ENCODE measurements around the gene PJA2. TPM values are rescaled to one million over a fixed set of nuclear protein-coding genes. Genes with fewer than 3 reads are reported as not detected.

Gene PJA2
- total and polyA plus RNA-seq, 12 donors, result 15.6 to 103 (median 87.9) TPM

- Histone ChIP-seq H3K4me3 (no peak overlapping the region), H3K36me3 (peaks cover 0 to 87% (median 24%) of the 10 kb centered on the region in 9 donors), H3K27me3 (no peaks in the 10 kb centered on the region), H3K27ac (no peak overlapping the region), H3K9me3 (peaks cover 0 to 16% (median 6%) of the 10 kb centered on the region in 11 donors), H3K4me1 (peaks cover 0 to 27% (median 12%) of the 10 kb centered on the region in 9 donors)
- no peak for DNase-seq
- ATAC-seq, result no peak
- TF ChIP-seq CTCF (IDR thresholded peaks at IDR 0.05), result no peak
- WGBS, 2 donors, result 91 to 94% methylated on average over 2 of the region's 2 CpGs
- intact Hi-C loops (cut with DNase I), result loop anchor here in 1 of 10 donors (5.0 kb wide), 1 partner anchor 37 kb away; the partner anchor contains the start of gene PJA2
Measured at GRCh38 chr5:109370343-109370742, 39.4 kb downstream of the PJA2 start.

- no peak for TF ChIP-seq CTCF (IDR thresholded peaks at IDR 0.05)
- DNase-seq, result no peak
- intact Hi-C loops (cut with DNase I), result no loop called here
- peaks cover 0 to 16% (median 6%) of the 10 kb centered on the region in 11 donors for H3K9me3 ChIP-seq
- H3K27ac ChIP-seq, result no peak overlapping the region
- no peak overlapping the region for H3K4me3 ChIP-seq
- H3K4me1 ChIP-seq, result peaks cover 0 to 5% (median 0%) of the 10 kb centered on the region in 9 donors
- H3K36me3 ChIP-seq, result peaks cover 0 to 84% (median 40%) of the 10 kb centered on the region in 9 donors
- no peaks in the 10 kb centered on the region for H3K27me3 ChIP-seq
- ATAC-seq, result no peak
Measured at GRCh38 chr5:109365653-109366052, 44.1 kb downstream of the PJA2 start.

- TF ChIP-seq CTCF (IDR thresholded peaks at IDR 0.05), result no peak
- ATAC-seq, result no peak
- 97 to 98% methylated on average over 3 of the region's 3 CpGs for WGBS, 2 donors
- Histone ChIP-seq H3K4me1 (peaks cover 0 to 6% (median 0%) of the 10 kb centered on the region in 9 donors), H3K9me3 (peaks cover 0 to 16% (median 6%) of the 10 kb centered on the region in 11 donors), H3K4me3 (no peak overlapping the region), H3K36me3 (peaks cover 0 to 85% (median 45%) of the 10 kb centered on the region in 9 donors), H3K27ac (no peak overlapping the region), H3K27me3 (no peaks in the 10 kb centered on the region)
- intact Hi-C loops (cut with DNase I), result no loop called here
- no peak for DNase-seq
Measured at GRCh38 chr5:109364977-109365376, 44.8 kb downstream of the PJA2 start.

GRCh38 chr5:109359642-109360041, 50.1 kb downstream of the PJA2 start:
- Histone ChIP-seq H3K4me1 (peaks cover 0 to 21% (median 0%) of the 10 kb centered on the region in 9 donors), H3K27me3 (no peaks in the 10 kb centered on the region), H3K36me3 (peaks cover 0 to 84% (median 22%) of the 10 kb centered on the region in 9 donors), H3K27ac (no peak overlapping the region), H3K4me3 (no peak overlapping the region), H3K9me3 (no peaks in the 10 kb centered on the region)
- intact Hi-C loops (cut with DNase I), result no loop called here
- DNase-seq (no peak), ATAC-seq (no peak)
- WGBS, 2 donors, result 81% methylated on average over 3 of the region's 3 CpGs
- TF ChIP-seq CTCF (IDR thresholded peaks at IDR 0.05), result no peak
